Activated CD8-positive, alpha-beta memory T cell treated with anti-CD3 and anti-CD28 coated beads, Interleukin-2, amount 50 U/mL, for 1 hour (primary cell): ENCODE data around the gene KIAA0753.

ENCODE experiments used
- DNase-seq: peaks from one replicate; pipeline ENCODE4 v3.0.0-alpha.2; 2020; ENCODE audit errors: extremely low read depth

Gene KIAA0753

GRCh38 chr17:6641247-6641863 is 844 bp upstream of the KIAA0753 start:
- DNase-seq: no peak

- no peak for DNase-seq
These were observed 650 bp downstream of the KIAA0753 start for GRCh38 chr17:6639586-6640535.

- DNase-seq: no peak
These were observed 1.4 kb downstream of the KIAA0753 start for GRCh38 chr17:6639014-6639585.

GRCh38 chr17:6638046-6638908 is 2.2 kb downstream of the KIAA0753 start:
- no peak for DNase-seq

- no peak for DNase-seq
These were observed 3.1 kb downstream of the KIAA0753 start for GRCh38 chr17:6637458-6637840.

GRCh38 chr17:6636616-6637457 is 3.7 kb downstream of the KIAA0753 start:
- DNase-seq: no peak

- no peak for DNase-seq
These were observed 4.4 kb downstream of the KIAA0753 start for GRCh38 chr17:6636105-6636504.

GRCh38 chr17:6633263-6633662 is 7.2 kb downstream of the KIAA0753 start:
- DNase-seq: no peak

- DNase-seq: no peak
These were observed 8.0 kb downstream of the KIAA0753 start for GRCh38 chr17:6632530-6632929.

- no peak for DNase-seq
These were observed 10.1 kb downstream of the KIAA0753 start for GRCh38 chr17:6630390-6630789.

- DNase-seq: no peak
These were observed 13.5 kb downstream of the KIAA0753 start for GRCh38 chr17:6627019-6627418.

GRCh38 chr17:6626616-6627015 is 13.9 kb downstream of the KIAA0753 start:
- no peak for DNase-seq

- DNase-seq: no peak
These were observed 16.6 kb downstream of the KIAA0753 start for GRCh38 chr17:6623941-6624340.

- DNase-seq: no peak
These were observed 29.3 kb downstream of the KIAA0753 start for GRCh38 chr17:6611231-6611630.

- DNase-seq: no peak
These were observed 30.5 kb downstream of the KIAA0753 start for GRCh38 chr17:6610011-6610410.

GRCh38 chr17:6608321-6608720 is 32.2 kb downstream of the KIAA0753 start:
- DNase-seq: no peak

- no peak for DNase-seq
These were observed 35.4 kb downstream of the KIAA0753 start for GRCh38 chr17:6605142-6605541.

GRCh38 chr17:6603744-6604325 is 36.7 kb downstream of the KIAA0753 start:
- no peak for DNase-seq

GRCh38 chr17:6602141-6602540 is 38.4 kb downstream of the KIAA0753 start:
- no peak for DNase-seq

- no peak for DNase-seq
These were observed 41.1 kb downstream of the KIAA0753 start for GRCh38 chr17:6599364-6599763.

GRCh38 chr17:6597727-6598126 is 42.8 kb downstream of the KIAA0753 start:
- no peak for DNase-seq
